ENCODE data around the gene GPBP1L1.
A peak's percentile ranks its signal among the peaks of the same experiment; 100 is the strongest.

Gene GPBP1L1

GRCh38 chr1:45621895-45622523, 64.3 kb downstream of the GPBP1L1 start:
- TF ChIP-seq PAX5 (IDR thresholded peaks at IDR 0.05; ENCODE audit: insufficient read depth, low read length, severe bottlenecking), result no peak
- FAIRE-seq (no peak), DNase-seq (ENCODE audit: insufficient read length, low spot score) (no peak)

GRCh38 chr1:45621501-45621836, 64.9 kb downstream of the GPBP1L1 start:
- no peak for TF ChIP-seq POU2F2 (IDR thresholded peaks at IDR 0.05; ENCODE audit: low read depth, low read length)
- TF ChIP-seq PAX5 (IDR thresholded peaks at IDR 0.05; ENCODE audit: insufficient read depth, low read length, severe bottlenecking), result no peak
- no peak for TF ChIP-seq TAF1 (IDR thresholded peaks at IDR 0.05; ENCODE audit: low read depth, low read length)
- TF ChIP-seq POLR2AphosphoS5 (IDR thresholded peaks at IDR 0.05; ENCODE audit: low read depth, low read length), result no peak
- TF ChIP-seq POLR2A (IDR thresholded peaks at IDR 0.05; ENCODE audit: low read depth, low read length), result no peak
- no peak for TF ChIP-seq SPI1 (IDR thresholded peaks at IDR 0.05; ENCODE audit: low read depth, low read length)
- FAIRE-seq (no peak), DNase-seq (ENCODE audit: insufficient read length, low spot score) (no peak)

DNA sequence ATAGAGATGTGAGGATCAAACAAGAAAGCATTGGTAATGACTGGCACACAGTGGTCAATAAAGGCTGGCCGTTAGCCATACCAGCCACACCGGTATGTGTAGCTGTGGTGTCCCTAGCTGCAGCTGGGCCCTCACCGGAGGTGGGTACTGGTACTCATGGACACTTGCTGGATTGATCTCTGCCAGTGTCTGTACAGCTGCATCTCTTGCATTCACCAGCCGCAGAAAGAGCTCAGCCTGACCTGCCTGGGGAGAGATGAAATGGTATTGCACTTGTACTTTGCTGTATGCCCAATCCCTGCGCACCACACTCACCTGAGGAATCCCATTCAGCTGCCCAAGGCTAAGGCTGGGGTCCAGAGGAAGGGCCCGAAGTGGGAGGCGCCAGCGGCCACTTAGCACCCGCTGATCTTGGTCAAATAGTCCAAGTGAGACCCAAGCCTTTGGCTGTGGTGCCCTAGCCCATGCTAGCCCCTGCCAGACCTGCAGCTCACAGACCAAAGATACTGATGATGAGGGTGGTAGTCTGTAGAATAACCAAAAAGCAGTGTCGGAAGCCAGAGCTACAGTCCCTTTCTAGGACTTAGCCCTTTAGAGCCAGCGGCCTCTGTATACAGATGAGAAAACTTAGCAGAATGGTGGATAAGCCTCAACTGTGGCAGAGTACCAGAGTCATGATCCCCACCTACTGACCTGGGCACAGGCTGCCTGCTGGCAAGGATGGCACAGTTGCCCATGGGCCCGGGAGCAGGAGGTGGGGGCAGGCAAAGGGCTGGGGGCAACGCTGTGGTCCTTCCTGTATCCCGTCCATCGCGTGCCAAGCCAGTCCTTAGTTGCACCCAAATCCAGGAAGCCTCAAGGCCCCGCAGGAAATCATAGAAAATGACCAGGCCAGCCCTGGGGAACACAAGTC, 65.5 kb downstream of the GPBP1L1 start:
- FAIRE-seq (no peak), DNase-seq (ENCODE audit: insufficient read length, low spot score) (no peak)
- TF ChIP-seq PAX5 (IDR thresholded peaks at IDR 0.05; ENCODE audit: insufficient read depth, low read length, severe bottlenecking) (no peak), POLR2A (IDR thresholded peaks at IDR 0.05; ENCODE audit: low read depth, low read length) (no peak; the same call in 1 of the 2 replicates), TAF1 (IDR thresholded peaks at IDR 0.05; ENCODE audit: low read depth, low read length) (no peak), POU2F2 (IDR thresholded peaks at IDR 0.05; ENCODE audit: low read depth, low read length) (no peak), POLR2AphosphoS5 (IDR thresholded peaks at IDR 0.05; ENCODE audit: low read depth, low read length) (no peak), SPI1 (IDR thresholded peaks at IDR 0.05; ENCODE audit: low read depth, low read length) (no peak)

DNA sequence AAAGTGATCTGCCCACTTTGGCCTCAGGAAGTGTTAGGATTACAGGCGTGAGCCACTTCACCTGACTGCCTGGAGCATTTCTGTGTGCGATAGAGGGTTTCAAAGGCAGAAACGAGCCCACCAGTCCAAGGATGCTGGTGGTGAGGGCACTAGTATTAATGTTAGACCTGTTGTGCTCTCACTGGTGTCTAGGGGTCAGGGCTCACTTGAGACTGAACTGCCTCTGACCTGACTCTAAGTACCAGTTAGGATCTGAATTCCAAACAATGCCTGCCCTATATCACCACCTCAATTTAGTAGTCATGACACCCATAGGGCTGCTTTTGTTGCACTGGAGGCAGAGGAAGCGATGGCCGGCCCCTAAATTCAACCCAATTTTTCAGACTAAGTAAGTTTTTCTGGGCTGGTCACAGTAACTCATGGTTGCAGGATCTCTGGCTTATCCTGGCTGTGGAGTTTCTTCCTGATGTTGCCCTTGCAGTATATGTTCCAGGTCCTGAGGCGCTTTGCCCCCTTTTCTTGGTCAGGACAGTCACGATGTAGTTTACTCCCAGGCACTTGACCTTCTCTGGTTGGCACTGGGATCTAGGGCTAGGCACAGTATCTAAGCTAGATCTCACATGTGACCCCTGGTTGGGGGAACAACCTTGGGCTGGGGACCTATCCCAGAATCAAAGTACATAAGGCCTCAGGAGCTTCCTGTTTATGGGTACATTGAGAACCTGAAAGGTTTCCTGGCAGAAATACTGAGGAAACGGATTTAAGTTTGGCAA, 67.0 kb downstream of the GPBP1L1 start:
- DNase-seq (ENCODE audit: insufficient read length, low spot score) (no peak), FAIRE-seq (no peak)
- peak; percentile 28; the same call in 1 of the 2 replicates for TF ChIP-seq POLR2AphosphoS5 (IDR thresholded peaks at IDR 0.05; ENCODE audit: low read depth, low read length)
- no peak for TF ChIP-seq PAX5 (IDR thresholded peaks at IDR 0.05; ENCODE audit: insufficient read depth, low read length, severe bottlenecking)
- no peak for TF ChIP-seq SPI1 (IDR thresholded peaks at IDR 0.05; ENCODE audit: low read depth, low read length)

- no peak for DNase-seq (ENCODE audit: insufficient read length, low spot score)
- TF ChIP-seq TAF1 (IDR thresholded peaks at IDR 0.05; ENCODE audit: low read depth, low read length), result no peak
- TF ChIP-seq POLR2A (IDR thresholded peaks at IDR 0.05; ENCODE audit: low read depth, low read length), result no peak
- no peak for TF ChIP-seq POLR2AphosphoS5 (IDR thresholded peaks at IDR 0.05; ENCODE audit: low read depth, low read length)
- TF ChIP-seq PAX5 (IDR thresholded peaks at IDR 0.05; ENCODE audit: insufficient read depth, low read length, severe bottlenecking), result no peak
- no peak for TF ChIP-seq POU2F2 (IDR thresholded peaks at IDR 0.05; ENCODE audit: low read depth, low read length)
- no peak for TF ChIP-seq SPI1 (IDR thresholded peaks at IDR 0.05; ENCODE audit: low read depth, low read length)
- peak; percentile 9 for FAIRE-seq
These were observed 68.7 kb downstream of the GPBP1L1 start for GRCh38 chr1:45617618-45618017.

DNA sequence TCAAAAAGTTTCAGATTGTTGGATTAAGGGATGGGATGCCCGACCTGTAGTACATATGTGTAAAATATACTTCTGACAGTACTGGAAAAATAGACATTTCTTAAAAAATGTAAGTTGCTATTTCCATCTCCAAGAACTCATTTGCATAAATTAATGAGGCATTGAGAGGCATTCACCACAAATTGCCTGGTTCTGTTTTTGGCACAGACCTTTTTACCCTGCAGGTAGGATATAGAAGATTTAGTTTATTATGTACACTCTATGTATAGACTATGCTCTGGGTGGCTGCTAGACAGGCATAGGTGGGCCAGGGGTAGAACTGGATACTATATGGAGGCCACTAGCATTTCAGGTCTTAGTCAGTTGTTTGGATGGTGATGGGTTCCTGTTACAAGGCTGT, 70.4 kb downstream of the GPBP1L1 start:
- FAIRE-seq, result no peak
- TF ChIP-seq POLR2AphosphoS5 (IDR thresholded peaks at IDR 0.05; ENCODE audit: low read depth, low read length) (no peak), POU2F2 (IDR thresholded peaks at IDR 0.05; ENCODE audit: low read depth, low read length) (no peak), TAF1 (IDR thresholded peaks at IDR 0.05; ENCODE audit: low read depth, low read length) (no peak), SPI1 (IDR thresholded peaks at IDR 0.05; ENCODE audit: low read depth, low read length) (no peak), PAX5 (IDR thresholded peaks at IDR 0.05; ENCODE audit: insufficient read depth, low read length, severe bottlenecking) (no peak), POLR2A (IDR thresholded peaks at IDR 0.05; ENCODE audit: low read depth, low read length) (no peak)
- DNase-seq (ENCODE audit: insufficient read length, low spot score), result no peak

GRCh38 chr1:45612941-45613579, 73.3 kb downstream of the GPBP1L1 start:
- TF ChIP-seq POLR2AphosphoS5 (IDR thresholded peaks at IDR 0.05; ENCODE audit: low read depth, low read length) (0 out of 2 replicates have a peak, but pooled peaks have one; percentile 22), SPI1 (IDR thresholded peaks at IDR 0.05; ENCODE audit: low read depth, low read length) (no peak)
- no peak for FAIRE-seq

DNA sequence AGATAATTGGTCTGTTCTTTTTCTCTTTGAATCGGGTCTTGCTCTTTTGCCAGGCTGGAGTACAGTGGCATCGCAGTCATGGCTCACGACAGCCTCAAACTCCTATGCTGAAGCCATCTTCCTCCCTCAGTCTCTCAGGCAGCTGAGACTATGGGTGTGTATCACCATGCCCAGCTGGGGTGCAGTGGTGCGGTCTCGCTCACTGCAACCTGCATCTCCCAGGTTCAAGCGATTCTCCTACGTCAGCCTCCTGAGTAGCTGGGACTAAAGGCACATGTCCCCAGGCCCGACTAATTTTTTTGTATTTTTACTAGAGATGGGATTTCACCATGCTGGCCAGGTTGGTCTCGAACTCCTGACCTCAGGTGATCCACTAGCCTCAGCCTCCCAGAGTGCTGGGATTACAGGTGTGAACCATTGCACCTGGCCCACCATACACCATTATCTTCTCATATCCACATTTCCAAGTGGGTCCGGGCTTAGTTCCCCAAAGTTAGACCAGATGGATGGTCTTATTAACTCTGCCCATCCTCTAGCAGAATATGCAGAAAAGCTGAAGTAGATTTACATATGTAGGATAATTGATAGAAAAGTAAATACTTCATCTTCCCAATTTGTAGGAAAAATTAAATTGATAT, 75.6 kb downstream of the GPBP1L1 start:
- DNase-seq (ENCODE audit: insufficient read length, low spot score) (no peak), FAIRE-seq (no peak)
- TF ChIP-seq TAF1 (IDR thresholded peaks at IDR 0.05; ENCODE audit: low read depth, low read length) (no peak), PAX5 (IDR thresholded peaks at IDR 0.05; ENCODE audit: insufficient read depth, low read length, severe bottlenecking) (no peak), POLR2AphosphoS5 (IDR thresholded peaks at IDR 0.05; ENCODE audit: low read depth, low read length) (peak; percentile 75), POLR2A (IDR thresholded peaks at IDR 0.05; ENCODE audit: low read depth, low read length) (peak; percentile 52; the same call in 1 of the 2 replicates), POU2F2 (IDR thresholded peaks at IDR 0.05; ENCODE audit: low read depth, low read length) (no peak)

More at GRCh38 chr1:45612941-45613579, 73.3 kb downstream of the GPBP1L1 start:
- DNase-seq (ENCODE audit: insufficient read length, low spot score), result no peak

All from GM12891 (cell line).